A204.1 (cell line): Measurements from ENCODE around the gene CYTH3.
"Not testable (repeated sequence)": the region's sequence is repeated elsewhere in the genome, so short reads cannot be mapped to it uniquely, and the experiment has no call there.

Experiments used
- FAIRE-seq: peaks from 2 replicates; lab custom pipeline; 2012; peaks lifted over from hg19 to GRCh38; lab: Jason Lieb, UNC

CYTH3 gene

DNA sequence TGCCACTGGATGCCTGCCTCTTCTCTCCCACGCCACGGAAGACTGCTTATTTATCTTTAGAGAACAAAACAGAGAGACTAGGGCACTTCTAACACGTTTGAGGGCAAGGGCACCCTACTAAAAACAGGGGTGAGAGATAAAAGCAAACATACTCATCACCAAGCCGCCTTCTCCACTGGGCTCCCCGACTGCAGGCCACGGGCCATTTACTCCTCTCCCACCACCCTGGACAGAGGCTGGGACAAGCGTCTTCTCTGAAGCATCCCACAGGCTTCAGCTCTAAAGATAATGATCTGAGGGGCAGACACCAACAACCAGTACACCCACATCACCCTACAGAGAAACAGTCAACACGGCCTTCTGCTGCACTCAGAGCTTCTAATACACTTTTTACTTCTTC, 78.7 kb downstream of the CYTH3 start:
- FAIRE-seq, result no peak

DNA sequence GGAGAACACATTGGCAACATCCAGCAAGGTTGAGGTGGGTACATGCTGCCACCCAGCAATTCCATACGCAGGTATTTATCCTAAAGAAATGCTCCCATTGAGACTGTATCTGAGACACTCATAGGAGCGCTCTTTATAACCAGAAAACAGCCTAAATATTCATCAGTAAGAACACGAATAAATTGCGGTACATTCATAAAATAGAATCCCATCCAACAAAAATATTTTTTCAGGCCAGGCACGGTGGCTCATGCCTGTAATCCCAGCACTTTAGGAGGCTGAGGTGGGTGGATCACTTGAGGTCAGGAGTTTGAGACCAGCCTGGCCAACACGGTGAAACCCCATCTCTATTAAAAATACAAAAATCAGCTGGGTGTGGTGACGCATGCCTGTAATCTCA, 81.9 kb downstream of the CYTH3 start:
- not testable (repeated sequence) for FAIRE-seq

DNA sequence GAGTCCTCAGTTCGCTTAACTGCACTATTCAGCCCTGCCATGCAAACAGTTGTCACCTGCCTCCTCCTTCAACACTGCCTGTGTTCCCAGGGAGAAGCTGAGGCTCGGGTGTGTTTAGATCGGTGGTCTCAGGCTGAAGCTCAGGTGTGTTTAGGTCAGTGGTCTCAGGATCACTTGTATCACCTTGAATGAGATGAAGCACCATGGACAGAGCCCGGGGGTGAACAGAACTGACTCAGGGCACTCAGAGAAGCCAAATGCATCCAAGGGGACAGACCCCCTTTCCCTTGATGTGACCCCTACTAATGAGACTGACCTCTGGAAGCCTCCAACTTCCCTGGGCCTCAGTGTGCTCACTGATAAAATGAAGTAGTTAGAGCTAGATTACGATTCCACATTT, 84.0 kb downstream of the CYTH3 start:
- FAIRE-seq, result no peak

DNA sequence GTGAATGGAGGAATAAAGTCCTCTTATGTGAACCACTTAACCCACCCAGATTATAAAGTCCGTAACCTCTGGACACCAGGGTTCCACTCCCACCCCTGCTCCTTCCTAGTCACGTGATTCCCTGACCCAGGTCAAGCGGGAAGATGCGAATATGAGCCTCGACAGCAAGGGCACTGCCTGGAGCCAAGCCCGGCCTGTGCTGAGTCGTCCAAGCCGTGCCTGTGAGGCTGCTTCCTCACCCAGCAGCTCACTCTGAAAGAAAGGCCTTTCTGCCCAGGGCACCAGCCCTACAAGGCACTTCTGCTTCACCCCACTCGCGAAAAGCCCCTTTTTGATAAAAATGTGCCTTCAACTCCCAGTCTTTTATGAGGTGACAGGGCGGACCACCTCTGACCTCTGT, 85.8 kb downstream of the CYTH3 start:
- no peak for FAIRE-seq

DNA sequence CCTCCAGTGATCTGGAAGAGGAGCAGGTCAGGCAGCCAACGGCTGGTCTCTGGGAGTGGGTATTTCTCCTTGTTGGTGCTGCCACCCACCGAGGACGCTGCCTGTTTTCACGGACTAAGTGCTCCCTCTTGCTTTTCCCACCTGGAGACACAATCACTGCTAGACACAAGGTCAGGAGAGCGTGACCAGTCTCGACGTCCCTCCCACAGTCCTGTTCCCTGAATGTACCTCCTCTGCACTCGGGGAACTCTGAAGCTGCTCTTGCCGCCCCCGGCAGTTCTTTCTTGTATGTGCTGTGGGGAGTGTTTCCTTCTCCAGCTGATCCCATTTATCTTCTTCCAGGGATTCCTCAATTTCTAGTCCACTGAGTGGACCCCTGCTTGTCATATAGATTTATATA, 89.4 kb downstream of the CYTH3 start:
- FAIRE-seq, result no peak

DNA sequence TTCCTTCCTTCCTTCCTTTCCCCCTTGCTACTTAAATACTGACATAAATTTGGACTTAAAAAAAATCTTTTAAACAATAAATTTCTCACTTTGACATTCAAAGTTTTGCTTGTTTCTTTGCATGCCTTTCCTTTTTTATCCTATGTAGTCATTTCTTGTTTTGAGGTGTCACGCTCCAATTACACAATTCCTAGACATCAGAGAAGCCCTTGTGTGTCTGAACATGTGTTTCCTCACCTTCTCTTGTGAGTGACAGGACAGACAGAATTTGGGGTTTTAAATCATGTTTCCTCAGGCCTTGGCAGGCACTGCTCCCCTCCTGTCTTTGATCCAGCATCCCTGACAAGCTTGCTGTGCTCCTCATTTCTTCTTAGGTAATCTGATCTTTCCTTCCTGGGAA, 91.3 kb downstream of the CYTH3 start:
- FAIRE-seq, result no peak

DNA sequence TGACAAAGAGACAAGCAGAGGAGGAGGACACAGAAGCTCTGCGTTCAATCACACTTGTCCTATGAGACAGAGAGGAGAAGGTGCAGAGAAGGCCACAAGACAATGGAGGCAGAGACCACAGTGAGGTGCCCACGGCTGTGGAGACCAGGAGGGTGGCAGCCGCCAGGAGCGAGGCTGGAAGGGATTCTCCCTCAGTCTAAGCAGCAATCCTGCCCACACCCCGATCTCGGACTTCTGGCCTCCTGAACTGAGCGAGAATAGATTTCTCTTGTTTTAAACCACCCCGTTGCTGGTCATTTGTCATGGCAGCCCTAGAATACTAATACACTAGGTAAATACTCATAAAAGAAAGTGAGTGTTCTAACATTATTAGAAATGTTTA, 92.1 kb downstream of the CYTH3 start:
- no peak for FAIRE-seq

DNA sequence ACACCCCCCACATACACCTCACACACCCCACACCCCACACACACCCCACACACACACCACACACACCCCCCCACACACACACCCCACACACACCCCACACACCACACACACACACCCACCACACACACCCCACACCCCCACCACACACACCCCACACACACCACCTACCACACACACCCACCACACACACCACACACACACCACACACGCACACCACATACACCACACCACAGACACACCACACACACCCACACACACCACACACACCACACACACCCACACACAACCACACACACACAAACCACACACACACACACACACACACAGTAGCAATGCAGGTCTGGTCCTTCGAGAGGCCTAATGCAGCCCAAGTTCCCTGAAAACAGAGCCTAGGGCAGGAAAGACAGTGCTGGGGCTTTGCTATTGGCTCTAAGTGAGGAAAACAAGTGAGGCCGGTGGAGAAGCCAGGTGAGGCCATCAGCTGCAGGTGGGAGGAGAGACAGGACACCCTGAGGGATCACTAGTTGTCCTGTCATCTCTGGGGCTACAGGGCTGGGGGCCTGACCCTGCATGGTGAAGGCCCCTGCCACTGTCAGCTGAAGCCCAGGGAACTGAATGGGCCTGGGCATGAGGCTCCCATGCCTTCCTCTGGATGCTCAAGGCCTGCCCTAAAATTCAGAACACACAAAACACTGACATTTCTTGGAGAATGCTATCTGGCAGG, 92.6 kb downstream of the CYTH3 start:
- no peak for FAIRE-seq

DNA sequence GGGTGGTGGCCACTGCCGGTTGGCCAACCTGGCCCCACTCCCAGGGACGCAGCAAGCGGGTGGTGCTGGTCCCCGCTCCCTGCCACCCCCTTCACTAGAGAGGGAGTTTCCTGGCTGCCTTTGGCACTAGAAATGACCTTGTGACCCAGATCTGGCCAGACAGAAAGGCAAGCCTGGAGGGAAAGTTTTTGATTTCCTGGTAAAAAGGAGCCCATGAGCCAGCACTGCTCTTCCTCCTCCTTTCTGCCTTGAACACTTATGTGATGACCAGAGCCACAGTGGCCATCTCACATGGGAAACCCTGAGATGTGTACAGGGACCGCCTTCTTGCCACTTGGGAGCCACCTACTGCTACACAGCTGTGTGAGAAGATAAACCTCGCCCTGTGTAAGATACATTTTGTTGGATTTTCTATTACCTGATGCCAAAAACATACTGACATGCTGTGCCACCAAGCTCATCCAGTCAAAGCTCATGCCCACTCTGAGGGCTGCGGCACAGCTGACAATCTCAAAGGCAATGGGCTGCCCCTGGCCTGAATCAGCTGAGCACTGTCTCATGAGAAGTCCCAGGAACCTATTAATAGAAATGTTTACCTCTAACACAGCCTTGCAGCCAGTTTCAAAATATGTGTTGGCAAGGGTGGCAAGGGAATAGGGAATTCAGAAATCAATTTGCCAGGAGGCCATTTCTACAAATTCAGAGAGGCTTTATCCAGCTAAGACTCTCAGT, 94.0 kb downstream of the CYTH3 start:
- no peak for FAIRE-seq

DNA sequence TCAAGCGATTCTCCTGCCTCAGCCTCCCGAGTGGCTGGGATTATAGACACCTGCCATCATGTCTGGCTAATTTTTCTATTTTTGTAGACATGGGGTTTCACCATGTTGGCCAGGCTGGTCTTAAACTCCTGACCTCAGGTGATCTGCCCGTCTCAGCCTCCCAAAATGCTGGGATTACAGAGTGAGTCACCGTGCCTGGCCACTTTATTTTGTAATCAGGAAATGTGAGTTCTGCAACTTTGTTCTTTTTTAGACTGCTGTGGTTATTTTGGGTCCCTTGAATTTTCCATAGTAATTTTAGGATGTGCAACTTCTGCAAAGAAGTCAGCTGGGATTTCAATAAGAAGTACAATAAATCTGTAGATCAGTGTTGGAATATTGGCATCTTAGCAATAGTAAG, 96.8 kb downstream of the CYTH3 start:
- no peak for FAIRE-seq

DNA sequence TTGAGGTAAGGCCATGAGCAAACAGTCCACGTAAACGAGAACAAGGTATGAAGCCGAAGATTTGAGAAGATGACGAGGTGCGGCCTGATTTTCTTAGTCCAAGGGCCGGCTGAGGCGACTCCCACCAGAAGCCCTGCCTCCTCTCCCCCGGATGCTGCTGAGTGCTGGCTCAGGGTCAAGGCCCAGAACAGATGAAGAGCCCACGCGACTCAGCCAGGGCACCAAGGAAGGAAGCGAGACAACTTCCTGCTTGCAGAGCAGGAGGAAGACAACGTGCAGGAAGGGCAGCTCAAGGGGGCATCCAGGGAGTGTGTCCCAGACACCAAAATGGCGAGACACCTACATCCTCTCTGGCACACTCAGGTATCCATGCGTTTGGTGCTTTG, 99.5 kb downstream of the CYTH3 start:
- no peak for FAIRE-seq

DNA sequence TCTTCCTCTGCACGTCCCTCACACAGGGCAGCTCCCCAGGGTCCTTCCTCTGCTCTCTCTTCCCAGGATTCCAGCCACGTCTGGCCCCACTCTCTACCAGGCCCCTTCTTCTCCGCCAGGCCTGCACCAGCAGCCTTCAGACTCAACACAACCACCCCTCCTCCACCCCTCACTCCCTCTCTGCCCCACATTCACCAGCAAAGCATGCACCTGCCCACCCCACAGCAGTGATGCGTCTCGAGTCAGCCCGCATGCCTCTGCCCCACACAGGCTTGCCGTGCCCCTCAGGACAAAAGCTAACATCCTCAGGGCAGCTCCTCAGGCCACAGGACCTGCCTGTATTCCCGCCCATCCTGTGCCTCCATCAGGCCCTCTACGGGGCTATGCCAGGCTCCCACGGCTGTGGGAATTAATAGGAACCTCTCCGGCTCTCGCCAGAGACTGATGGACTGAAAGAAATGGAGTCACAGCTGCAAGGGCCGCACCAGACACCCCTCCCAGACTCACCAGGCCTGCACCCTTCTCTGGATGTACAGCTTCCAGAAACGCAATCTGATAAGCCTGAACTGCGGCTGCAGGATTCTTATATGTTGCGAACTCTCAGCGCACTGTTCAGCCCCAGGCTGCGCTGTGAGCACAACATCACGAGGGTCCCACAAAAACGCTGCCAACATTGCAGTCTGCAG, 100.1 kb downstream of the CYTH3 start:
- no peak for FAIRE-seq

DNA sequence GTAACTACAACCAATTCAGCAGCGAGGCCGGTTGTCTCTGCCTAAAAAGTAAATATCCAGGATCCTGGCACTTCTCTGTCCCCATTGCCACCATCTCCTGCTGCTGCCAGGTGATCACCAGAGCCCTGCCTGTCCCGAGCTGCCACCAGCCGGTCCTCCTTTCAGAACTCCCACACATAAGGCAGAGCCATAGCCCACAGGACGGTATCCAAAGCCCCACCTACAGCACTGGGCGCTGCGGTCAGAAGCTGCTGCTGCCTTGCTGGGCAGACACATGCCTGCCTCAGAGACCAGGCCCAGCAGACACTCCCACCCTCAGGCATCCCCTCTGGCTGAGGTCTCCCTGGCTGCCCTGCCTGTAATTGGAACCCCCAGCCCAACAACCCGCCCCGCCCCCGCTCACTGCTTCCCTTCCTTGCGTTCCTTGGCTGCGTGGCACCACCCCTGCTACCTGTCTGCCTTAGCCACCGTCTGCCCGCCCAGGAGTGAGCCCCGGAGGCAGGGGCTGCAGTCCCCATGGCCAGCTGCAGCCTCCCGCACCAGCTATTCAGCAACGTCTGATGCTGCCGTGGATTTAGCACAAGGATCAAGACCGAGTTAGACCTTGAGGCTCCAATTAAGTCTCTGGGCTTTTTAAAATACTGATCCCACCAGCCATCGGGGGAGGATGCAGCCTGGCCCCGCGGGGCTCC, 100.7 kb downstream of the CYTH3 start:
- FAIRE-seq, result no peak

DNA sequence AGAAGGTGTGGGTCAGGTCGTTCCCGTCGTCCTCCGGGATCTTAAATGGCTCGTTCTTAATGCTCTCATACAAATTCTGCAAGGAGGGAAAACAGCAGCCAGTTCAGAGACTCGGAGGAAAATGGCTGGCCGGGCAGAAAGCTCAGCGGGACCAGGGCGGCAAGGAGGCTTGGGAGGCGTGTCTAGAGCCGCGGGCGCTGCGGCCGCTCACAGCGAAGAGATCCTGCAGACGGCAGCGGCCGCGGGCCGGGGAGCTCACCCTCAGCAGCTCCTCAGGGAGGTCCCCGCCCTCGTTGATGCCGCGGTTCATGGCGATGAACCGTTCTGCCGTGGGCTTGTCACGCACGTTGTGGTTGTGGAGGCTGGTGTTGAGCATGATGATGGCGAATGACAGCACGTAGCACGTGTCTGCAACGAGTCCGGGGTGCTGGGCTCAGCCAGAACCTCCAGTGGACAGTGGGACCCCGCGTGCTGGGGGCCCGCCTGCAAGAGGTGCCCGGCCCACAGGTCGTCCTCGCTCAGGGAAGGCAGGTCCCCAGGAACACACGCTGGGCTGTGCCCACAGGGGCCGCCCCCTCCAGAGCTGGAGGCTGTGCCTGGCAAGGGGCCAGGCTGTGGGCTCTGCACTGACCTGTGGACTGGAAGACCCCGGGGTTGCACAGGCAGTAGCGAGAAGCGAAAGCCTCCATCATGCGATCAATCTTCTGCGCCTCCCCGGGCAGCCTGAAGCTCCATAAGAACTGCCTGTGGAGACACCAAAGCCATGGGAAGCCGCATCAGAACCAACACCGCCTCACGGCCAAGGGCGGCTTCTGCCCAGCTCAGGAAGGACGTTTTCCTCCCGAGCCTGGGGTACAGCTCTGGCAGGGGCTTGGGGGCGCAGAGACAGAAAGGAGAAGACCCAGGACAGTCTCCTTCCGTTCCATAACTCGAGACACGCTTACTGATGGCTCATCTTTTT, 101.6 kb downstream of the CYTH3 start:
- no peak for FAIRE-seq

DNA sequence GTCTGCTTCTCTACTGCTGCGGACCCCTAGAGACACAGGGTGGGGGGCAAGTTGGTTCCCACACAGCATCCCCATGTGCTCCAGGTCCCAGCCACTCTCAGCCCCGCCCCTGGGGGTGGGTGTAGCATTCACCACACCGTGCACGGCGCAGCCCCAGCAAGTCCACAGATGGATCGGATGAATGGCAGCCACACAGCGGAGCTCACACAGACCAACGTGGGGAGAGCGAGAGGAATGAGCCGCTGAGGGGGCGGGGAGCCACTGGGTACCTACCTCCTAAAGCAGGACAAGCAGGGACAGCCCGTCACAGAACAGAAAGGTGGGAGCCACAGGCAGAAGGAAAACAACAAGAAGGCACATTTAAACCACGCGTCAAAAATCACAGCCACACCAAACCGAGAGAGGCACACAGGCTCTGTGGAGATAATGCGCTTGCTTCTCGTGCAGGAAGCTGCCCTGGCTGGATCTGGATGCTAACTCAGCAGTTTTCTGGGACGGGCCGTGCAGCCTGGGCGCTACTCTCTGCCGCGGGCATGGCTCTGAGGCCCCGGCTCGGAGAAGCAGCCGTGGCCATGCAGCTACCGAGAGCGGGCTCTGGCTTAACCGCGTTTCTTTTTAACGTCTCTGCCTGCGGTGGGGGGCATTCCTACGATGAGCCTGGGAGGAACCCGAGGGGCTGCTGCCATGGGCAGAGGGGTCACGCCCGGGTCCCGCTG, 102.5 kb downstream of the CYTH3 start:
- FAIRE-seq, result no peak

DNA sequence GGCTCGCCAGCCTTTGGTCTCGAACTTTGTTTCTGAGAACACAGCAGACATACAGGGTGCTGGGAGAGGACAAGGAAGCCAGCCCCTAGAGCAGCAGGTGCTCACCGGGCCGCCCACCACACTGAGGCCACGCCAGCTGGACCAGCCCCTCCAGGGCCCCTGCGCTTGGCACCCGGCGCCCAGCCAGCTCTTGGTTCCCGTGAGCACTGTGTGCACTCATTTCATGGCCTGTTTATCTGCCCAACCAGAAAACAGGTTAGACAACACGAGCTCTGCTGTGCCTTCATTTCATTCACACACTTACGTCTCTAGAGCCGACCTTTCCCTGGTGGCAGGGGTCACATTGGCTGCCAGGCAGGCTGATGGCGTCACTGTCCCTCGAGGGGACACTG, 104.0 kb downstream of the CYTH3 start:
- no peak for FAIRE-seq

DNA sequence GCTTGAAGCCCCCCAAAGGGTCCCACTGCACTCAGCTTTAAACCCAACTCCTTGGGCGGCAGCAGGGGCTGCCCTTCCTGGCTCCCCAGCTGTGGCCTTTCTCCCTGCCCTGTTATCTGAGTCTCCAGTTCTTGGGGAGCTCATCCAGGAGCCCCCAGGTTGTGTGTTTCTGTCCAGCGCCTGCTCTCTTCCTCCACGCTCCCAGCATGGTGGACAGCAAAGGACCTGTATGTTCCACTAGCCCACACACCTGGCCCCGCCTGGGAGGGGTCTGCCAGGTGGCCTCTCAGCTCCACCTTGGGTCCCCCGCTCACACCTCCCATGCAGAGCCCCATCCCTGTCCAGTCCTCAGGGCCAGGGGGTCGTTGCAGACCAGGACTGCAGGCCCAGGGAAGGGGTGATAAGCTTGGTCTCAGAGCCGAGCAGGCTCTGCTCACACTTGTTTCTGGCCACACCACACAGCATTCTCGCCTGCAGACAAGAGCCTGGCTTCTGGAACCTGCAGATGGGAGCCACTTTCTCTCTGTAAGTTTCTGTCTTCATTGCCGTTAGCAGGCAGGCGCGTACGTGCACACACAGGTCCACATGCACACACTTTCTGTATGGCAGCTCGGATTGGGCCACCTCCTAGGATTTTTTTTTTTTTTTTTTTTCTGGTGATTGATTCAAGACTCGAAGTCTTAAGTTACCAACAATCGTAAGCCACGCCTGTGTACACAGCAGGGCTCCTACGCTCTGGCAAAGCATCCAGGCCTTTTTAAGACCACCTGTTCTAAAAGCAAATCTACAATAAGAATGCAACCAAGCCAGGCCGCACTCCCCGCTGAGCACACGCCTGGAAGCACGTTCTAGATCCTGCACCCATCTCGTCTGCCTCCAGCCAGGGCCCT, 104.6 kb downstream of the CYTH3 start:
- FAIRE-seq, result no peak

DNA sequence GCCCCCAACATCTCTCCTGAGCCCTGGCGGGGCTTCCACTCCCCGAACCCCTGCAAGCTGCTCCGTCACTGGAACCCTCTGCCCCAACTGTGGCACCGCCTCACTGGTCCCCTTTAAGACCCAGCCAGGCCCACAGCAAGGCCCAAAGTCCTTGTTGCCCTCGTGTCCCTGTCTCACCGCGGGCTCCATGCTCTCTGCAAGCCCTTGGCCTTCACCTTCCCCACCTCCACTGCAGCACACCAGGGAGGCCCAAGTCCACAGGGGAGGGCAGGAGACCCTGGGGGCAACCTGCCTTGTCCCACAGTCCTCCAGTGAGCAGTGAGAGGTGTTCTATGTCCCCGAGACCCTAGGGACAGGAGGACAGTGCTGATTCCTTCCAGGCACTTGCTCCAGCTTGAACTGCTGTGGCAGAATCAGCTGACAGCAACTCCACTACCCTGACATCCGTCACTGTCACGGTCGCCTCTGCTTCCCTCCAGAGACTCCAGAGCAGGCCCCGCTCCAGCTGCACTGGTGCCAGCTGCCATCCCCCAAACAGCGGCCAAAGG, 105.3 kb downstream of the CYTH3 start:
- FAIRE-seq, result no peak

DNA sequence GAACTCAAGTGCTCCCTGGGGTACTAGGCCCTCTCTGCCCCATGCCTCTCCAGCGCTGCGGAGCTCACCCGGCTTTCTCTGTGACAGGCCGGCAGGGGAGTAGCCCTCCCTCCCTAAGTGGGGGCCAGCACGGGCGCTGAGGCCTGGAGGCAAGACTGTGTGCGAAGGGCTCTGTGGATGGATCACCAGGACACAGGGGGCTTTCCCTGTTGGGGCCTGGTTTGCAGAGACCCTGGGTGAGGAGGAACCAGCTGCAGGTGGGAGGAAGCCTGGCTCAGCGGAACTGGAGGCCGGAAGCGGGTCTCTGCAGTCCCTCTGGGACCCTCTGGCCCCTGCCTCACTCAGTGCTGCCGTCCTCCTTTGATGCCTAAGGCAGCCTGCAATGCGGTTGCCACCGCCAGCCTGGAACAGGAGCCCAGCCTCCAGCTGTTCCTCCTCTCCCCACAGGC, 106.0 kb downstream of the CYTH3 start:
- FAIRE-seq, result no peak
